Endothelial cell of umbilical vein (primary cell): ENCODE data around the gene ITPR2.

Experiments
- EZH2 ChIP-seq: IDR thresholded peaks from 2 replicates; pipeline ENCODE4 v1.6.1; 2012; ENCODE audit warnings: borderline replicate concordance, low read depth, mild to moderate bottlenecking, moderate library complexity, low read length, inconsistent platforms; ENCODE audit not compliant: severe bottlenecking
- GATA2 ChIP-seq: IDR thresholded peaks from 2 replicates; pipeline ENCODE4 v1.7.0; 2011; ENCODE audit warnings: low read depth, mild to moderate bottlenecking, moderate library complexity, mixed read lengths, low read length; ENCODE audit not compliant: insufficient read length, insufficient read depth
- MYC ChIP-seq: IDR thresholded peaks from one replicate; pipeline ENCODE4 v1.6.1; 2011; ENCODE audit warnings: mild to moderate bottlenecking, low read depth, low read length
- POLR2A ChIP-seq: IDR thresholded peaks from 2 replicates; pipeline ENCODE4 v1.6.1; 2012; ENCODE audit warnings: low read depth, mild to moderate bottlenecking, control low read depth, low read length
- POLR2AphosphoS5 ChIP-seq: IDR thresholded peaks from 2 replicates; pipeline ENCODE4 v1.6.1; 2012; ENCODE audit warnings: low read depth, mild to moderate bottlenecking, control low read depth, low read length, moderate library complexity; ENCODE audit not compliant: insufficient read depth
- TF ChIP-seq, protein P1 (sequence below), 2 donors: IDR thresholded peaks; 1 replicate in 1 of 2; 2 replicates in 1 of 2; pipeline ENCODE4 v1.5.1; 2011; ENCODE audit warnings: low read length in 2 of 2, mild to moderate bottlenecking in 2 of 2, moderate library complexity in 2 of 2, control low read depth in 1 of 2, inconsistent platforms in 1 of 2, low read depth in 1 of 2; ENCODE audit not compliant: insufficient read depth in 1 of 2; ENCODE audit errors: extremely low read depth in 1 of 2
- TF ChIP-seq, protein P2 (sequence below): IDR thresholded peaks from 2 replicates; pipeline ENCODE4 v1.6.1; 2011; ENCODE audit not compliant: insufficient read depth, insufficient read length

DNA sequence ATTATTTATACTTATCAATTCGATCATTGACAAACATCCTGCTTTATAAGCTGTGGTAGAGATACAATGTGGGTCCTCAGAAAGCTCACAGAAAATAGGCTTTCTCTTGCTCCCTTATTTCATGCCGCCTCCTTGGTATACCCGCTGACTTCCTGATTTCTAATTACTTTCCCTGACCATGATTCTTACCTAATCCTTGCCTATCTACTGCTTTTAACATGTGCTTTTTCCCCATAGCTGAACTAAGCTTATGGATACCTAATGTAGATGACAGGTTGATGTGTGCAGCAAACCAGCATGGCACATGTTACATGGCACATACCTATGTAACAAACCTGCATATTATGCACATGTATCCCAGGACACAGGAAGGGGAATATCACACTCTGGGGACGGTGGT is 65.1 kb downstream of the ITPR2 start:
- no peak for TF ChIP-seq POLR2A
- TF ChIP-seq, protein P1, sequence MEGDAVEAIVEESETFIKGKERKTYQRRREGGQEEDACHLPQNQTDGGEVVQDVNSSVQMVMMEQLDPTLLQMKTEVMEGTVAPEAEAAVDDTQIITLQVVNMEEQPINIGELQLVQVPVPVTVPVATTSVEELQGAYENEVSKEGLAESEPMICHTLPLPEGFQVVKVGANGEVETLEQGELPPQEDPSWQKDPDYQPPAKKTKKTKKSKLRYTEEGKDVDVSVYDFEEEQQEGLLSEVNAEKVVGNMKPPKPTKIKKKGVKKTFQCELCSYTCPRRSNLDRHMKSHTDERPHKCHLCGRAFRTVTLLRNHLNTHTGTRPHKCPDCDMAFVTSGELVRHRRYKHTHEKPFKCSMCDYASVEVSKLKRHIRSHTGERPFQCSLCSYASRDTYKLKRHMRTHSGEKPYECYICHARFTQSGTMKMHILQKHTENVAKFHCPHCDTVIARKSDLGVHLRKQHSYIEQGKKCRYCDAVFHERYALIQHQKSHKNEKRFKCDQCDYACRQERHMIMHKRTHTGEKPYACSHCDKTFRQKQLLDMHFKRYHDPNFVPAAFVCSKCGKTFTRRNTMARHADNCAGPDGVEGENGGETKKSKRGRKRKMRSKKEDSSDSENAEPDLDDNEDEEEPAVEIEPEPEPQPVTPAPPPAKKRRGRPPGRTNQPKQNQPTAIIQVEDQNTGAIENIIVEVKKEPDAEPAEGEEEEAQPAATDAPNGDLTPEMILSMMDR (IDR thresholded peaks at IDR 0.05; ENCODE audit: extremely low read depth in 1 of 2, insufficient read depth in 1 of 2, low read depth in 1 of 2, low read length in 2 of 2): no peak
- no peak for TF ChIP-seq EZH2
- TF ChIP-seq, protein P2, sequence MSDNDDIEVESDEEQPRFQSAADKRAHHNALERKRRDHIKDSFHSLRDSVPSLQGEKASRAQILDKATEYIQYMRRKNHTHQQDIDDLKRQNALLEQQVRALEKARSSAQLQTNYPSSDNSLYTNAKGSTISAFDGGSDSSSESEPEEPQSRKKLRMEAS: no peak
- no peak for TF ChIP-seq POLR2AphosphoS5
- TF ChIP-seq MYC: no peak
- TF ChIP-seq GATA2: no peak
